ENCODE data around the gene PIGS. TPM values are rescaled to one million over a fixed set of nuclear protein-coding genes. Genes with fewer than 3 reads are reported as not detected.
"Not testable (repeated sequence)": the region's sequence is repeated elsewhere in the genome, so short reads cannot be mapped to it uniquely, and the experiment has no call there.

Gene PIGS
- total RNA-seq, 4 donors from 2014 or later = 7.2 to 48.3 (median 26.6) TPM

GRCh38 chr17:28613931-28614381 lies 42.6 kb upstream of the PIGS start, which contains the start of gene RSKR:
Gene RSKR (minus strand): TSS chr17:28614185. CDS start chr17:28614161, 24 bp downstream.
- Histone ChIP-seq H3K27ac (no peak within 1 kb of the TSS), H3K36me3 (no peaks in the 10 kb centered on the region), H3K9me3 (no peaks in the 10 kb centered on the region), H3K4me3 (no peak within 1 kb of the TSS), H3K27me3 (no peaks in the 10 kb centered on the region), H3K4me1 (no peaks in the 10 kb centered on the region)
- TF ChIP-seq POLR2A (IDR thresholded peaks at IDR 0.05) (no peak), CTCF (IDR thresholded peaks at IDR 0.05) (no peak)
- DNase-seq = no peak
- intact Hi-C loops (cut with DNase I; ENCODE audit: low total_unique reads) = loop anchor here (10.0 kb wide), 1 partner anchor 69 kb away; no protein-coding TSS in a partner anchor

- Histone ChIP-seq H3K9me3 (no peaks in the 10 kb centered on the region), H3K27ac (no peak overlapping the region), H3K27me3 (no peaks in the 10 kb centered on the region), H3K36me3 (no peaks in the 10 kb centered on the region), H3K4me3 (no peak overlapping the region), H3K4me1 (no peaks in the 10 kb centered on the region)
- intact Hi-C loops (cut with DNase I; ENCODE audit: low total_unique reads) = loop anchor here (10.0 kb wide), 1 partner anchor 68 kb away; no protein-coding TSS in a partner anchor
- no peak for TF ChIP-seq POLR2A (IDR thresholded peaks at IDR 0.05)
- TF ChIP-seq CTCF (IDR thresholded peaks at IDR 0.05) = peak; percentile 41 to 58 (median 52)
- DNase-seq = peak in 1 of 2 donors; percentile 26
Measured at GRCh38 chr17:28612936-28613872, 41.9 kb upstream of the PIGS start.

DNA sequence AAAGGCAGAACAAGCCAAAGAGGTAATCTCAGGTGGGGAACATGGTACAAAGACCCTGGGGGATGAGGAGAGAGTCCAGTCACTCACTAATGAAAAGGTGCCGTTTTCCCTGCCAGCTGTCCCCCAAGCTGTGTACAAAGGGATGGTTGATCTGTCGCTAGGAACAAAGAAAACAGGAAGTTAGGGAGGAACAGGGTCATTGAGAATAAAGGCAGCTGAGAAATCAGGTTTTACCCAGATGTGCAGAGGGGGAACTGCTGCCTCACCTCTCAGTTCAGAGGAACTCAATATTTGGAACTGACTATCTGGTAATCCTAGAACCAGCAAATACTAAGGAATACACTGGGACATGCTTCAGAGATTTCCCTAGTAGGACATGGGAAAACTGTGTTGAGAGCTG lies 41.2 kb upstream of the PIGS start:
- no peaks in the 10 kb centered on the region for H3K27me3 ChIP-seq
- no peak for DNase-seq
- H3K9me3 ChIP-seq = no peaks in the 10 kb centered on the region
- no peaks in the 10 kb centered on the region for H3K36me3 ChIP-seq
- intact Hi-C loops (cut with DNase I; ENCODE audit: low total_unique reads) = loop anchor here (10.0 kb wide), 1 partner anchor 68 kb away; no protein-coding TSS in a partner anchor
- no peak overlapping the region for H3K27ac ChIP-seq
- TF ChIP-seq POLR2A (IDR thresholded peaks at IDR 0.05) = no peak
- TF ChIP-seq CTCF (IDR thresholded peaks at IDR 0.05) = no peak
- H3K4me3 ChIP-seq = no peak overlapping the region
- H3K4me1 ChIP-seq = no peaks in the 10 kb centered on the region

DNA sequence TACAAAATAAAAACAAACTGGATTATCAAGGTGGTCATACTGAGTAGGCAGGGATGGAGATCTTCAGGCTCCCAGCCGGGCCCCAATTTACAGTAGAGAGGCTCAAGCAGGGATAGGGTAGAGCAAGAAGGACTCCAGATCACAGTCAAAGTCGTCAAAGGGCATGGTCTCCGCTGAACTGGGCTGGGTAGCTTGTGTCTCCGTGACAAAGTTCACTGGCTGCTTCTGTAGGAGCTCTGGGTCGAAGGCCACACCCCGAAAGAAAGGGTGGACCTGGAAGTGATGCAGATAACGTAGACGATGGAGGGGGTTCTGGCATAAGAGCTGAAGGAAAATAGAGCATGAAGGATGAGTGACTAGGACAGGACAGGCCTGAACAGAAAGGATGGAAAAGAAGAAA lies 39.1 kb upstream of the PIGS start:
- Histone ChIP-seq H3K36me3 (no peaks in the 10 kb centered on the region), H3K4me3 (no peak overlapping the region), H3K27ac (no peak overlapping the region), H3K27me3 (no peaks in the 10 kb centered on the region), H3K9me3 (no peaks in the 10 kb centered on the region), H3K4me1 (no peaks in the 10 kb centered on the region)
- intact Hi-C loops (cut with DNase I; ENCODE audit: low total_unique reads) = loop anchor here (10.0 kb wide), 1 partner anchor 66 kb away; no protein-coding TSS in a partner anchor
- TF ChIP-seq POLR2A (IDR thresholded peaks at IDR 0.05) (no peak), CTCF (IDR thresholded peaks at IDR 0.05) (no peak)
- no peak for DNase-seq

DNA sequence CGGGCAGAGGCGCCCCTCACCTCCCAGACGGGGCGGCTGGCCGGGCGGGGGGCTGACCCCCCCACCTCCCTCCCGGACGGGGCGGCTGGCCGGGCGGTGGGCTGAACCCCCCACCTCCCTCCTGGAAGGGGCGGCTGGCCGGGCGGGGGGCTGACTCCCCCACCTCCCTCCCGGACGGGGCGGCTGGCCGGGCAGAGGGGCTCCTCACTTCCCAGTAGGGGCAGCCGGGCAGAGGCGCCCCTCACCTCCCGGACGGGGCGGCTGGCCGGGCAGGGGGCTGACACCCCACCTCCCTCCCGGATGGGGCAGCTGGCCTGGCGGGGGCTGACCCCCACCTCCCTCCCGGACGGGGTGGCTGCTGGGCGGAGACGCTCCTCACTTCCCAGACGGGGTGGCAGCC lies 32.7 kb upstream of the PIGS start:
- H3K9me3 ChIP-seq; DNase-seq; H3K4me1 ChIP-seq; H3K4me3 ChIP-seq; H3K27me3 ChIP-seq; H3K36me3 ChIP-seq; intact Hi-C loops (cut with DNase I; ENCODE audit: low total_unique reads); H3K27ac ChIP-seq: not testable (repeated sequence)
